ENCODE data around the gene CNRIP1.

DNA sequence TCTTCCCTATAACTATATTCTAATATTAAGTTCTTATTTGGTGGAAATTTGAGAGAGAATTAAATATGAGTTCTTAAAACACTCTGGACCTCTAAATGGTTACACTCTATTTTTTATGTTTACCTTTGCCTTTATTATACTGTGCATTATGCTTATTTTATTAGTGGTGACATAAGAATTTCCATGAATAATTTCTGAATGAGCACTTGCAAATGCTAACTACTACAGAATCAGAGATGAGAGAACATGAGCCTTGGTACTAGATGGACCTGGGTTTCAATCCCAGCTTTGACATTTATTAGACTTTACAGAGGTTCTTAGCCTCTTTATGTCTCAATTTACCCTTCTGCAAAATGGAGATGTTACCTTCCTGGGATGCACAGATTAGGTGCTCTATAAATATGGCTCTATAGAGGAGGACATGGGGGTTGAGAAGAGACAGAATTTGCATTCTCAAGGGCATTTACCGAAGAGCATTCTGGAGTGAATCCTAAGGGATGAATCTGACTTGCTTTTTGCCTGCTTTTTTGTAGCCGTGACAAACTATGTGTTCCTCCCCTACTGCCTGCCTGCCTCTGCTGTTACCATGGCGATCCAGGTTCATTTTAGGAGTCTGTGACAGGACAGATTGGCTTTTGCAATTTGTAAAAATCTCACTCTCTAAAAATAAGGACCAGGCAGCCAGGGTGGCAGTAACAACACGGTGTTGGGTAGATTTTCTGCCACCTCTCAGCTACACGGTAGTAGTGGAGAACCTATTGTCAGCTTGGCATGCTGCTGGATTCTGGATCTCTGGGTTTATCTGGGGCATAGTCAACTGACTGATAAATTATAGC is 20.7 kb upstream of the CNRIP1 start:
- TF ChIP-seq, protein P1, sequence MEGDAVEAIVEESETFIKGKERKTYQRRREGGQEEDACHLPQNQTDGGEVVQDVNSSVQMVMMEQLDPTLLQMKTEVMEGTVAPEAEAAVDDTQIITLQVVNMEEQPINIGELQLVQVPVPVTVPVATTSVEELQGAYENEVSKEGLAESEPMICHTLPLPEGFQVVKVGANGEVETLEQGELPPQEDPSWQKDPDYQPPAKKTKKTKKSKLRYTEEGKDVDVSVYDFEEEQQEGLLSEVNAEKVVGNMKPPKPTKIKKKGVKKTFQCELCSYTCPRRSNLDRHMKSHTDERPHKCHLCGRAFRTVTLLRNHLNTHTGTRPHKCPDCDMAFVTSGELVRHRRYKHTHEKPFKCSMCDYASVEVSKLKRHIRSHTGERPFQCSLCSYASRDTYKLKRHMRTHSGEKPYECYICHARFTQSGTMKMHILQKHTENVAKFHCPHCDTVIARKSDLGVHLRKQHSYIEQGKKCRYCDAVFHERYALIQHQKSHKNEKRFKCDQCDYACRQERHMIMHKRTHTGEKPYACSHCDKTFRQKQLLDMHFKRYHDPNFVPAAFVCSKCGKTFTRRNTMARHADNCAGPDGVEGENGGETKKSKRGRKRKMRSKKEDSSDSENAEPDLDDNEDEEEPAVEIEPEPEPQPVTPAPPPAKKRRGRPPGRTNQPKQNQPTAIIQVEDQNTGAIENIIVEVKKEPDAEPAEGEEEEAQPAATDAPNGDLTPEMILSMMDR (IDR thresholded peaks at IDR 0.05 in 4 of 5, conservative IDR thresholded peaks at IDR 0.05 in 1 of 5): no peak
- TF ChIP-seq POLR2A (IDR thresholded peaks at IDR 0.05): no peak

All from gastrocnemius medialis (tissue), 4 donors.